Measurements from ENCODE around the gene PPP2R5D. TPM values are rescaled to one million over a fixed set of nuclear protein-coding genes. Genes with fewer than 3 reads are reported as not detected.
"Not testable (repeated sequence)": the region's sequence is repeated elsewhere in the genome, so short reads cannot be mapped to it uniquely, and the experiment has no call there.

PPP2R5D gene
- total RNA-seq, 3 donors from 2014 or later: 35.9 to 45.0 (median 38.8) TPM

DNA sequence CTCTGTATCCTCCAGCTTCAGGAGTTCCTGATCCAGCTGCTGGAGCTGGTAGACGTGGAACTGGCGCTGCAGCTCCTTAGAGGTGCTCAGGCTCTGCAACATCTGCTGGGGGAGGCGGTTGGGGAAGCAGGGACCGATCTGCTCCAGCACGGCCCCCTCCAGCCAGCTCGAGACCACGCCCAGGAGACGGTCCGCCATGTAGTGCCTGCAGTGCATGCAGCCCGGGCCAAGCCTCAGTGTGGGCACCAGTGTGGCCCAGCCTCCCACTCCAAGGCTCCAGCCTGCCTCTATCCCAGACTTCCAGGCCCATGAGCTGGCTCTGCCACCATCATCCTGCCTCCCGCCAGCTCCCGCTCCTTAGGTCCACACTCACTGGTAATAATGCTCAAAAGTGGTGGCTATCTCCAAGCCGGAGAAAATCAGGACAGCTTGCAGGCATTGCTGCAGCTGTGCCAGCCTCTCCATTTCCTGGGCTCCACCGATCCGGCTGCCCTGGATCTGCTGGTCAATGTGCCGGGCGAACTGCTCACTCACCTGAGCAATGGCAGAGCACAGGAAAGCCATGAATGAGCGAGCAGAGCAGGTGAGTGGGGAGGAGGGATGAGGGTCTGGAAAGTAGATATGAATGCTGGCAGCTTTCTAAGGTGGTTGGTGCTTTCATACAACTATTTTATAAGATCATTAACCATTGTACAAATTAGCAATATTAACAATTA, 56.3 kb downstream of the PPP2R5D start:
- no peaks in the 10 kb centered on the region for H3K9me3 ChIP-seq
- H3K36me3 ChIP-seq (ENCODE audit: low read depth): no peaks in the 10 kb centered on the region
- intact Hi-C loops (cut with DNase I, micrococcal nuclease): no loop called here

DNA sequence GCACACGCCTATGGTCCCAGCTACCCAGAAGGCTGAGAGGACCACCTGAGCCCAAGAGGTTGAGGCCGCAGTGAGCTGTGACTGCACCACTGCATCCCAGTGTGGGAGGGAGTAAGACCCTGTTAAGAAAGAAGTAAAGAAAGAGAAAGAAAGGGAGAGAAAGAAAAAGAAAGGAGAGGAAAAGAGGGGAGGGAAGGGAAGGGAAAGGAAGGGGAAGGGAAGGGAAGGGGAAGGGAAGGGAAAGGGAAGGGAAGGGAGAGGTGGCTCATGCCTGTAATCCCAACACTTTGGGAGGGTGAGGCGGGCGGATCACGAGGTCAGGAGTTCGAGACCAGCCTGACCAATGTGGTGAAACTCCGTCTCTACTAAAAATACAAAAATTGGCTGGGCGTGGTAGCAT, 57.1 kb downstream of the PPP2R5D start:
- H3K9me3 ChIP-seq; DNase-seq; H3K4me3 ChIP-seq; H3K4me1 ChIP-seq (ENCODE audit: low read depth); H3K36me3 ChIP-seq (ENCODE audit: low read depth); intact Hi-C loops (cut with DNase I, micrococcal nuclease); ATAC-seq: not testable (repeated sequence)

More for the DNA sequence above, 56.3 kb downstream of the PPP2R5D start:
- ATAC-seq (no peak), DNase-seq (no peak)
- Histone ChIP-seq H3K4me1 (ENCODE audit: low read depth) (no peaks in the 10 kb centered on the region), H3K4me3 (no peak overlapping the region)
- TF ChIP-seq, protein P1, sequence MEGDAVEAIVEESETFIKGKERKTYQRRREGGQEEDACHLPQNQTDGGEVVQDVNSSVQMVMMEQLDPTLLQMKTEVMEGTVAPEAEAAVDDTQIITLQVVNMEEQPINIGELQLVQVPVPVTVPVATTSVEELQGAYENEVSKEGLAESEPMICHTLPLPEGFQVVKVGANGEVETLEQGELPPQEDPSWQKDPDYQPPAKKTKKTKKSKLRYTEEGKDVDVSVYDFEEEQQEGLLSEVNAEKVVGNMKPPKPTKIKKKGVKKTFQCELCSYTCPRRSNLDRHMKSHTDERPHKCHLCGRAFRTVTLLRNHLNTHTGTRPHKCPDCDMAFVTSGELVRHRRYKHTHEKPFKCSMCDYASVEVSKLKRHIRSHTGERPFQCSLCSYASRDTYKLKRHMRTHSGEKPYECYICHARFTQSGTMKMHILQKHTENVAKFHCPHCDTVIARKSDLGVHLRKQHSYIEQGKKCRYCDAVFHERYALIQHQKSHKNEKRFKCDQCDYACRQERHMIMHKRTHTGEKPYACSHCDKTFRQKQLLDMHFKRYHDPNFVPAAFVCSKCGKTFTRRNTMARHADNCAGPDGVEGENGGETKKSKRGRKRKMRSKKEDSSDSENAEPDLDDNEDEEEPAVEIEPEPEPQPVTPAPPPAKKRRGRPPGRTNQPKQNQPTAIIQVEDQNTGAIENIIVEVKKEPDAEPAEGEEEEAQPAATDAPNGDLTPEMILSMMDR (IDR thresholded peaks at IDR 0.05): no peak

DNA sequence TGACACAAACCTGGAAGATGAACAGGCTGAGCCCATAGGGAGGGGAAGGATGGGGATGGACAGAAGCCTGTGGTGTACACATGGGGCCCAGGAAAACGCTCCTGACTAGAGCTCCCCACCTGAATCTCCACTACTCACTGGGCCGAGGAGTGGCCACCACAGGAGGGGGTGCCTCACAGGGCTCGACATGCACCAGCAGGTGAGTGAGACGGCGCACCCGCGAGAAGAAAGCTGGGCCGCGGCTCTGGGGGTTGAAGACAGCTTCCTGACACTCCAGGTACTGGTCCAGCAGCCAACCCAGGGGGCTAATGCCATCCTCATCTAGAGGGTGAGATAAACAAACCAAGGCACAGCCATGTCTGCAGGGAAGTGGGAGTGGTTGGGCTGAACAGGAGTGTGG, 58.9 kb downstream of the PPP2R5D start:
- intact Hi-C loops (cut with DNase I, micrococcal nuclease): no loop called here
- DNase-seq (no peak), ATAC-seq (no peak)
- Histone ChIP-seq H3K9me3 (no peaks in the 10 kb centered on the region), H3K36me3 (ENCODE audit: low read depth) (no peaks in the 10 kb centered on the region), H3K4me1 (ENCODE audit: low read depth) (no peaks in the 10 kb centered on the region), H3K4me3 (no peak overlapping the region)
- TF ChIP-seq, protein P1 (IDR thresholded peaks at IDR 0.05): no peak

- no peaks in the 10 kb centered on the region for H3K36me3 ChIP-seq (ENCODE audit: low read depth)
- no peak for ATAC-seq
Observed at GRCh38 chr6:43045371-43045930, 61.1 kb downstream of the PPP2R5D start.

DNA sequence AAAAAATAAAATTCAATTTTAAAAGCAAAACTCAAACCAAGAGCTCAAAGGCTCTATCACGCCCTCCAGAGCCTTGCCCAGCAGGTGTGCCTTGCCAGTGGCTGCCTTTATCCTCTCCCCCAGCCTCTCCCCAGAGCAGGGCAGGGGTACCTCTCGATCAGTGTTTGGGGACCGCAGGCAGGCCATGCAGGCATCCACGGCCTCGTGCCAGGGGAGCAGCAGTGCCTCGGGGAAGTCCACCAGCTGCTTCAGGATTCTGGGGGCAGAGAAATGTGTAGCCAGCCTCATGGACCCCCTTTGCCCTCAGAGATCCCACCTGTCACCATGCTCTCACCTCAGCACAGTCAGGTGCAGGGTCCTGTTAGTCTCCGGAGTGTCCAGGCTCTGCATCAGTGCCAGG, 63.6 kb downstream of the PPP2R5D start:
- TF ChIP-seq, protein P1 (IDR thresholded peaks at IDR 0.05): no peak
- intact Hi-C loops (cut with DNase I, micrococcal nuclease): no loop called here
- no peaks in the 10 kb centered on the region for H3K9me3 ChIP-seq
- ATAC-seq (no peak), DNase-seq (no peak)
- peaks cover 4% of the 10 kb centered on the region for H3K4me1 ChIP-seq (ENCODE audit: low read depth)
- no peak overlapping the region for H3K4me3 ChIP-seq
- no peaks in the 10 kb centered on the region for H3K36me3 ChIP-seq (ENCODE audit: low read depth)

More at GRCh38 chr6:43045371-43045930, 61.1 kb downstream of the PPP2R5D start:
- DNase-seq: no peak
- H3K4me3 ChIP-seq: no peak overlapping the region
- TF ChIP-seq, protein P1 (IDR thresholded peaks at IDR 0.05): no peak
- intact Hi-C loops (cut with DNase I, micrococcal nuclease): no loop called here
- no peaks in the 10 kb centered on the region for H3K9me3 ChIP-seq
- H3K4me1 ChIP-seq (ENCODE audit: low read depth): no peaks in the 10 kb centered on the region

GRCh38 chr6:43050981-43051380, 66.6 kb downstream of the PPP2R5D start:
- no peaks in the 10 kb centered on the region for H3K36me3 ChIP-seq (ENCODE audit: low read depth)
- TF ChIP-seq, protein P1 (IDR thresholded peaks at IDR 0.05): no peak
- no peak overlapping the region for H3K4me3 ChIP-seq
- ATAC-seq (no peak), DNase-seq (no peak)
- intact Hi-C loops (cut with DNase I, micrococcal nuclease): no loop called here
- peaks cover 4% of the 10 kb centered on the region for H3K4me1 ChIP-seq (ENCODE audit: low read depth)
- H3K9me3 ChIP-seq: no peaks in the 10 kb centered on the region
